Neutrophil (primary cell): ENCODE data around the gene ENDOG.

Experiments used
- H3K27ac ChIP-seq: fragments of 200-600 bp; sonication (generic); 2 replicates; pipeline ENCODE4 v1.5.1; 2016; ENCODE audit warnings: mild to moderate bottlenecking, moderate library complexity
- H3K27me3 ChIP-seq: fragments of 200-600 bp; sonication (generic); 2 replicates; pipeline ENCODE4 v1.6.0; 2016; ENCODE audit warnings: mild to moderate bottlenecking
- H3K36me3 ChIP-seq: fragments of 200-600 bp; sonication (generic); 2 replicates; pipeline ENCODE4 v1.5.1; 2017
- H3K4me1 ChIP-seq, 2 experiments: fragments of 200-600 bp in 1 of 2; sonication (generic) in 1 of 2; 1 replicate in 1 of 2; 2 replicates in 1 of 2; pipeline versions ENCODE4 v1.5.1 to v1.6.1; 2013 to 2016; ENCODE audit warnings: low read depth in 1 of 2, low read length in 1 of 2, mild to moderate bottlenecking in 1 of 2, moderate library complexity in 1 of 2; ENCODE audit not compliant: control insufficient read depth in 1 of 2, insufficient read depth in 1 of 2
- H3K4me3 ChIP-seq, 2 experiments: fragments of 200-600 bp in 1 of 2; sonication (generic) in 1 of 2; 1 replicate in 1 of 2; 2 replicates in 1 of 2; pipeline ENCODE4 v1.5.1; 2013 to 2016; ENCODE audit warnings: low read depth in 1 of 2, low read length in 1 of 2, mild to moderate bottlenecking in 1 of 2, moderate library complexity in 1 of 2
- H3K9me3 ChIP-seq: fragments of 200-600 bp; sonication (generic); 2 replicates; pipeline ENCODE4 v1.5.1; 2016
- TF ChIP-seq, protein P1 (sequence below): fragments of 200-600 bp; sonication (generic); IDR thresholded peaks from 2 replicates; pipeline ENCODE4 v1.5.1; 2016; ENCODE audit warnings: antibody characterized with exemption

Gene ENDOG

DNA sequence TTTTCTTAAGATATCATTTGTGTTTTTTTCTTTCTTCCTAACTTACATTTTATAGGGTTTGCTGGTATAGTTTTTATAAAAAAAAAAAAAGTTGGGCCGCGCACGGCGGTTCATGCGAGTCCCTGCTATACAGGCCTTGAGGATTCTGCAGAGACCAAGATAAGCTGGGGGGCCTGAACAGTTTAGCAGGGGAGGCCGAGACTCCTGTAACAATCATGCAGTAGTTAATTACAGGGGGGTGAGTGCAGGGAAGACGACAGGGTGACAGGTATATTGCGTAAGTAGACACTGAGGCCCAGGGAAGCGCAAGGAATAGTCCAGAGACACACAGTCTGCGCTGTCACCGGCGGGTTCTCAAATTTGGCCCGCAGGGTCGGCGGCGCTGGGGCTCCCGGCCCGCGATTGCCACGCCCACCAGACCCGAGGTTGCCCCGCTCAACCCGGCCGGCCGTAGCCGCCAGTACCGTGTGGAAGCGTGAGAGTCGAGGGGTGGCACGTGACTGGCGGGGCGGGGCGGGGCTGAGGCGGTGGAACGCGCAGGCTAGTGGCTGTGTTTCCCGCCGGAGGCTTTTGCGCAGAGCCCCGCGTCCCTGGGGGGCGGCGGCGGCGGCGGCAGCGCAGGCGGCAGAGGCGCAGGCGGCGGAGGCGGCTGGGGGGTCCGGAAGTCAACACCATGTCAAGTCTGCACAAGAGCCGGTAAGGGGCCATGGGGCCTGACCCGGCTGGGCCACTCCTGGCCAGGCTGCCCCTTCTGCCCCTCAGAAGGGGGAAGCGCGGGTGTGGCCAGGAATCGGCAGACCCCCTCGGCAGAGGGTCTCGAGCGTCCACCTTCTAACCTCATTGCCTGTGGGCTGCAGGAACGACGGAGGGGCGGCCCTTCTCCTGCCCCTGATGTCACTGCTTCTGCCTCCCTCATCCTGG is 31.4 kb upstream of the ENDOG start, which contains the start of gene TBC1D13:
TBC1D13 (plus strand) TSS at position 573 of the 921 bp plus-strand sequence; CDS start at position 674, 101 bp downstream.
- Histone ChIP-seq H3K27ac (peak within 1 kb of the TSS; percentile 86), H3K36me3 (peaks cover 15% of the 10 kb centered on the region), H3K9me3 (no peaks in the 10 kb centered on the region), H3K4me3 (peak within 1 kb of the TSS; percentile 84 to 86), H3K27me3 (no peaks in the 10 kb centered on the region), H3K4me1 (peaks cover 22 to 25% of the 10 kb centered on the region in 2 experiments)
- TF ChIP-seq, protein P1, sequence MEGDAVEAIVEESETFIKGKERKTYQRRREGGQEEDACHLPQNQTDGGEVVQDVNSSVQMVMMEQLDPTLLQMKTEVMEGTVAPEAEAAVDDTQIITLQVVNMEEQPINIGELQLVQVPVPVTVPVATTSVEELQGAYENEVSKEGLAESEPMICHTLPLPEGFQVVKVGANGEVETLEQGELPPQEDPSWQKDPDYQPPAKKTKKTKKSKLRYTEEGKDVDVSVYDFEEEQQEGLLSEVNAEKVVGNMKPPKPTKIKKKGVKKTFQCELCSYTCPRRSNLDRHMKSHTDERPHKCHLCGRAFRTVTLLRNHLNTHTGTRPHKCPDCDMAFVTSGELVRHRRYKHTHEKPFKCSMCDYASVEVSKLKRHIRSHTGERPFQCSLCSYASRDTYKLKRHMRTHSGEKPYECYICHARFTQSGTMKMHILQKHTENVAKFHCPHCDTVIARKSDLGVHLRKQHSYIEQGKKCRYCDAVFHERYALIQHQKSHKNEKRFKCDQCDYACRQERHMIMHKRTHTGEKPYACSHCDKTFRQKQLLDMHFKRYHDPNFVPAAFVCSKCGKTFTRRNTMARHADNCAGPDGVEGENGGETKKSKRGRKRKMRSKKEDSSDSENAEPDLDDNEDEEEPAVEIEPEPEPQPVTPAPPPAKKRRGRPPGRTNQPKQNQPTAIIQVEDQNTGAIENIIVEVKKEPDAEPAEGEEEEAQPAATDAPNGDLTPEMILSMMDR = no peak

DNA sequence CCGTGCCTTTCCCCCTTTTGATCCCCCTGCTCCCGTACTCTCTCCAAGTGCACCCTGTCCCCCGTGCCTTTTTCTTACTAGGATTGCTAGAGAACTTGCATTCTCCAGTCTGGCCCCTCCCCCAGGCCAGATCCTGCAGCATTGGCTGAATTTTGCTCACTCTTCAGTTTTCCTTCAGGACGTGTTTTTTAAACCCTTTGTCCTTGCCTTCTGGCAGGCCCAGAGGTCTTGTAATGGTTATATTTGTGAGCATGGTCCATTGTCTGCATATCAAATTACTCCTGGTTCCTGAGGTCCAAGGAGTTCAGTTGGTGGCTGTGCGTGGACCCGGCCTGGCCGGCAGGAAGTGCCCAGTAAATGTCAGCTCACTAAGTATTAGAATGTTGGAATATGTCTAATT is 30.6 kb upstream of the ENDOG start:
- TF ChIP-seq, protein P1 = no peak
- Histone ChIP-seq H3K27ac (peak overlapping the region; percentile 86), H3K4me1 (peaks cover 22 to 25% of the 10 kb centered on the region in 2 experiments), H3K27me3 (no peaks in the 10 kb centered on the region), H3K36me3 (peaks cover 22% of the 10 kb centered on the region), H3K9me3 (no peaks in the 10 kb centered on the region), H3K4me3 (peak overlapping the region; percentile 84 to 86)

DNA sequence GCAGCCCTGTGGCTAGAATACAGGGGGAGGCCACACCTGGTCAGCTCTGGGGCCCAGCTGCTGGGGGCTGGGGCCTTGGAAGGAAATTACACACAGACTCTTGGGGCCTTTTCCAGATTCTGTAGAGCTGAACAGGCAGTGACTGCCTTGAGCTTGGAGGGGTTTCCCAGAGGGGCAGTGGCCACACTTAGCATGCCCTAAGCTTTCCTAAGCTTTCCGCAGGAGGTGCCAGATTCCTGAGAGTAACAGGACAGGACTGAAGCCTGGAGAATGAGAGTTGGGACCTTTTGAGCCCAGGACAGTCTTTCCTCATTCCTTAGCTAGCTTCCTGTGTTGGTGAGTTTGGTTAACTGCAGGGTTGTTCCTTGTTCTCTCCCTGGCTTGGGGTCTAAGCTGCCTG is 29.9 kb upstream of the ENDOG start:
- TF ChIP-seq, protein P1 = no peak
- H3K36me3 ChIP-seq = peaks cover 30% of the 10 kb centered on the region
- peaks cover 22 to 25% of the 10 kb centered on the region in 2 experiments for H3K4me1 ChIP-seq
- H3K9me3 ChIP-seq = no peaks in the 10 kb centered on the region
- no peaks in the 10 kb centered on the region for H3K27me3 ChIP-seq
- H3K27ac ChIP-seq = peak overlapping the region; percentile 86
- peak overlapping the region in 1 of 2 experiments; percentile 84 for H3K4me3 ChIP-seq

DNA sequence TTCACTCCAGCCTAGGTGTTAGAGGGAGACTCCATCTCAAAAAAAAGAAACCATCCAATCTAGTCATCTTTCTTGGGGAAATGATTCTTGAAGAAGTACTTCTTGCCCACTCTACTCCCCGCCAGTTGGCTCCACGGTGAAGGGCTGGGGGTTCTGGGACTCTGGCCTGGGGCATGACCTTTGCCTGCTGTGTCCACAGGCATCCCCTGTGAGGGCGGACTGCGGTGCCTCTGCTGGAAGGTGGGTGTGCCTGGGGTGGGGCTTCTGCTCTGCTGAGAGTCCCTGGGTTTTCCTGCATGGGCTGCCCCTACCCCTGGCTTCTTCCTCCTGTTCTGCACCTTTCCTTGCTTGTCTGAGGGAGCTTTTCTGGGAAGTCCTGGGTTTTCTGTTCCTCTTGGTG is 27.8 kb upstream of the ENDOG start:
- TF ChIP-seq, protein P1 = no peak
- Histone ChIP-seq H3K4me3 (no peak overlapping the region), H3K4me1 (peaks cover 22% of the 10 kb centered on the region in 2 experiments), H3K9me3 (no peaks in the 10 kb centered on the region), H3K27ac (no peak overlapping the region), H3K27me3 (no peaks in the 10 kb centered on the region), H3K36me3 (peaks cover 45% of the 10 kb centered on the region)

DNA sequence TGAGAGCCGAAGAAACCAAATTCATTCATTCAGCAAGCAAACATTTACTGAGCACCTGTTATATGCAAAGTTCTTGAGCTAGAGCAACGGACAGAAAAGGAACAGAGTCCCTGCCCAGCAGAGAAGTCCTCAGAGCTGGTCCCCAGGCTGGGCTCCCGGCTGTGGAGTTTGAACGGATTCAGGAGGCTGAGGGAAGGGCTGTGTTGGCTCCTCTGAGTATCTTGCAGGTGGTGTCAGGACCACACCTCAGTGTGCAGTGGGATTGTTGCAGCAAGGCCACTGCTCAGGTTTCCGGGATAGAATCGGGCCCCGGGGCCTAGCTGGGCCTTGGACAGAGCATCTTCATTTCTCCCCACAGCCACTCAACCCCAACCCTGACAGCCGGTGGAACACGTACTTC is 26.2 kb upstream of the ENDOG start:
- Histone ChIP-seq H3K27ac (no peak overlapping the region), H3K4me3 (no peak overlapping the region), H3K4me1 (peaks cover 17 to 18% of the 10 kb centered on the region in 2 experiments), H3K9me3 (no peaks in the 10 kb centered on the region), H3K36me3 (peaks cover 61% of the 10 kb centered on the region), H3K27me3 (no peaks in the 10 kb centered on the region)
- TF ChIP-seq, protein P1 = no peak
